ENCODE results near the gene AAR2.

Gene AAR2

DNA sequence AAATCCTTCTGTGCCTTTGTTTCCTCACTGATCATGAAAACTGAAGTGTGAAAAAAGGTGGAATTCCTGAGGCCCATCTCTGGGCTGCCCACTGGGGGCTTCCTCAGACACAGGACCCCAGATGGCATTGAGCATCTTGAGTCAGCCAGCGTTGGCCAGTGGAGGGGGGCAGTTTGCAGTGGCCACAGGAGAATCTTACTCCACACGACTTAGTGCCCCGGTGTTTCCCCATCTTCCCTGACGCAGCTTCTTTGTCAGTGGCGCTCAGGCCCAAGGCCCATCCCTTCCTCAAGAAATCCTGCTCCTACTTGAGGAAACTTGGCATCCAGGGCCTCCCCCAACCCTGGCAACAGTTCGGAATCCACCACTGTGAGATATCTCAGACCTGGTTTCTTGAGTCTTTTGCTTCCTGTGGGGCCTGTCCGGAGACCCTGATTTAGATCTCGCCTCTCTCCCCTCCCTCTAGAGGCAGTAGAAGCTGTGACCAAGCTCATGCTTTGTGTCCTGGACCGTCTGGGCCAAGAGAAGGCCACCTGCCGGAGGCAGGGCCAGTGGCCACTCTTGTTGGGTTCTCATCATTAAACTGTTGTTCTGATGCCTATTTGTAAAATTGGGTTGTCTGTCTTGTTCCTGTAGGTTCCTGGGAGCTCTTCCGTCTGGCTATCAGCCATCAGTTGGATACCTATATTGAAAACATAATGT, 49.6 kb downstream of the AAR2 start:
- no peak for DNase-seq

DNA sequence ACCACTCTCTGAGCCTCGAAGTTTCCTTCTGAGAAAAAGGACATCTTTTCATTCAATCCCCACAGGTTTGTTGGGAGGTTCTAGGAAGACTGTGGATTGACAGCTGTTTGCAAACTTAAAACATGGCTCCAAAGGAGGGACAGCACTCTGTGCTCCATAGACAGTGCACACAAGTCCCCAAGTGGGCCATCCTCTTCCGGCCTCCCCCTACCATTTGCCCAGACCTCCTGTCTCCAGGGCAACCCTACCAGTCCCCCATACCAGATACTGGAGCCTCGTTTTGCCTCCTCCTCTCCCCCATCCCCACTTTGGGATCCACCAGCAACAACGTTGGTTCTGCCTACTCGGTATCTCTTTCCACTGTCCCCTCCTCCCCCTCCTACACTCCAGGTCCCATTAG, 61.4 kb downstream of the AAR2 start:
- no peak for DNase-seq

DNA sequence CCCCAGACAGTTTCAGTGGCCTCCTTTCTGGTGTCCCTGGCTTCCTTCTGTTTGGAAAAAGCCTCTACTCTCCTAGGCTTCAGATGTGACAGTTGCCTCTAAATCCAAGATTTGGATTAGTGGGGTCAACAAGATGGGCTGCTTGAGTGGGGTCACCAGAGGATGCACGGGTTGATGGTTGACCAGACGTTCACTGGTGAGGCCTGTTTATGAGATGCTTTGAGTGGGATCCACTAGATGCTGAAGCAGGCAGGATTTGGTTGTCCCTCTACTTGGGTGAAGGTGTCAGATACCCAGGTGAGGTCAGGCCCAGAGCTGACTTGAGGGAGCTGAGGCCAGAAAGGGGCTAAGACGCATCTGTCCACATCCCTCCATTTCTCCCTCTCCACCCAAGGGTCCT, 61.8 kb downstream of the AAR2 start:
- no peak for DNase-seq

- no peak for DNase-seq
These were observed 62.6 kb downstream of the AAR2 start for GRCh38 chr20:36298795-36299339.

DNA sequence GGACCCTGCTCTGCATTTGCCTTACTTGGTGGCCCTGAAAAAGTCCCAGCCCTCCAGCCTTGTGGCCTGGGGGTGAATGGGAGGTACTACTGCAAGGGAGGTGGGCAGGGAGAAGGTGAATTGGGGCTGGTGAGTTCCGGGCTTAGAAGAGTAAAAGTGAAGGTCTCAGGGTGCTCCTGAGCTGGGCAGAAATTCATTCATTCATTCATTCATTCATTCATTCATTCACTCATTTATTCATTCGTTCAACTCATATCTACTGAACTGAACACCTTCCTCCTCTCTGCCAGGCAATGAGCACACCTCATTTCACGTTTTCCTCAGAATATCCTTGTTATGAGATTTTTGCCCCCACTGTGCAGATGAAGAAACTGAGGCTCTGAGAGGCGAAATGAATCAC, 63.2 kb downstream of the AAR2 start:
- no peak for DNase-seq

DNA sequence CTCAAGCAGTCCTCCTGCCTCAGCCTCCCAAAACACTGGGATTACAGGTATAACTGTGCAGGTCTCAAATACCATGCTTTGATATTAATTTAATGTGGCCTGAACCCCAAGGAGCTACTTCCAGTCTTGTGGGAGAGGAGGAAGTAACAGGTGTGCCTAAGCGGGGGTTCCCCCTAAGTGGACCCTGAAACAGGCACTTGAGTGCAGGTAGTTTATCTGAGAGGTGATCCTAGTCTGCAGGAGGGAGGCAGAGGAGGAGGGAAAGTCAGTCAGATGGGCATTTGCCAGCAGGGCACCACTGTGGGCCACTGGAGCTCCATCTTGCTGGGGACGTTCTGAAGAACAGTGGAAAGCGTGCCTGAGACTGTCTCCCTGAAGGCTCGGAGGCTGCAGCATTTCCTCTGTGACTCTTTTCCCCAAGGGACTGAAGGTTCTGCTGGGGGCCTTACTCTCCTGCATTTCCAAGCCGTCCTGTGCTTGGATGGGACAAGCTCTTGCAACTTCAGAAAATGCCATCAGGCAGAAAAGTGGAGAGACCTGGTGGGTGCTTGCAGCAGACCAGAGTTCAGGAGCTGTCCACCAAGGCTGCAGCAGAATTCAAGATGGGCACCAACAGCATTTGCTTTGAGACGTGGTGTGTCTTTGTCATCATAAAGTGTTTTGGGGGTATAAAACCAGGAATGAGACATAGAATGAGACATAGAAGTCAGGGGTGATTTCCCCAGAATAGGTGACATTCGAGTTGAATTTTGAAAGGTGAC, 65.3 kb downstream of the AAR2 start:
- no peak for DNase-seq

DNA sequence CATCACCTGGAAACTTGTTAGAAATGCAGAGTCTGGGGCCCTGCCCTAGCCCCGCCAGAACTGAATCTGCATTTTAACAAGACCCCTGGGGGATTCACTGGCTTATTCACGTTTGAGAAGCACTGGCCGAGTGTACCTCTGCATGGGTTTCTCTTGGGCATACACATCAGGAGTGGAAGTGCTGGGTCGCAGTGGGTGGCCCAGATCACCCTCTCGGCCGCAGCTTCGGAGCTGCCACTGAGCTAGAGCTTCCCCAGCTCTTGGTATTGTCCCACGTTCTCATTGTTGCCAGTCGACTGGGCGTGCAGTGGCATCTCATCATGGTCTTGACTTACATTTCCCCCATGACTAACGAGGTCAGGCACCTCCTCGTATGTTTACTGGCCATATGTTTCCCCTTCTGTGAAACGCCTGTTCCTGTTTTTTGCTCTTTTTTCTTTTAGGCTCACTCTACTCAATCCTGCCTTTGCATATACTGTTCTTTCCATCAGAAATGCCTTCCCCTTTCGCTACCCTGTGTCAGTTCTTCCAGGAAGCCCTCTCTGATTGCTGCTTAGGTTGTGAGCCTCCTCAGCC, 66.8 kb downstream of the AAR2 start:
- DNase-seq, result no peak

DNA sequence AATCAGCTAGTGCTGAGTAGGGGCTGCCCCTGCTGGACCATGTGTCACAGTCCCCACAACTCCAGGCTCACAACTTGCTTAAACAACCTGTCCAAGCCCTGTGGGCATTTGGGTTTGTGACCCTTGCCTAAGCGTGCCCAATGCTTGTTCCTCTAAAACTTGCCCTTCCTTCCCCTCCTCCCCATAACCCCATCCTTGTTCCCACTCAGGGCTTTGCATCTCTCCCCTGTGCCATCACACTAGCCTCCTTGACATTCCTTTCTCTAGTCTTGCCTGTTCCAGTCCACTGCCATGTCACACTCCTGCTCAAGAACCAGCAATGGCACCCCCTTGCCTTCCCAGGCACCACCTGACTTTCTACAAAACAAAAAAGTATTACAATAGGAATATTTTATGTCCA, 67.6 kb downstream of the AAR2 start:
- DNase-seq, result no peak

DNA sequence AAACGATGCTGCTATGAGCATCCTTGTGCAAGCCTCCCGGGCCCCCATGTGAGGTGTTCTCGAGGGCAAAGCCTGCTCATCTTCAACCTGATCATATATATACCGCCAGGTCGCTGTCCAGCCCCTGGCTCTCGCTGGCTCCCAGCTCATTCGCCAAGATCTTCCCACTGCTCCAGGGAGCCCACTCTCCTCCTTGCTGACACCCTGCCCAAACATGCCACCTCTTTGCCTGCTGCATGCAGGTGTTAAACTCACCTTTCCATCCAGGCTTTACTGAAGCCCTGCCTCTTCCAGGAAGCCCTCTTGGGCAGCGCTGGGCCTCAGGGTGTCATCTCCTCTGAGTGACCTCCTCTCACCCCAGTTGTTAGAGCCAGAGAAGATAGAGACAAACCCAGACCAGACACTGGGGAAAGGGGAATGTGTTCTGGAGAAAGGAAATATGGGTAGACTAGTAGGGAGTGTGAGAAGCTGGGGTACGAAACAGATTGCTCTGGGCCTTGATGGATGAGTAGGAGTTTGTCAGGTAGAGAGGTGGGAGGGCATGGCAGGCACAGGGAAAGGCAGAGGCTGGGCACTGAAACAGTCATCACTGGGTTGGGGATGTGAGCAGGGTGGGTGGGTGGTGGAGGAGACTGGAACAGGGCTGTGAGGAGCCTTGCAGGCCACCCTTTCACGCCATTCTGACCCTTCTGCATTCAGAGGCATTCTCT, 68.7 kb downstream of the AAR2 start:
- DNase-seq, result no peak

GRCh38 chr20:36305602-36306551, 69.6 kb downstream of the AAR2 start, which contains the start of gene DLGAP4:
TSS of gene DLGAP4 (plus strand) at chr20:36306339. CDS start at chr20:36431718, 125,379 bp downstream.
- DNase-seq, result no peak
